Hepatic stellate cell (primary cell): ENCODE data around the gene FANCD2.
"Not testable (repeated sequence)": the region's sequence is repeated elsewhere in the genome, so short reads cannot be mapped to it uniquely, and the experiment has no call there.

Experiments
- DNase-seq: peaks from one replicate; pipeline ENCODE4 v3.0.0; 2011; ENCODE audit warnings: low spot score

The FANCD2 gene

GRCh38 chr3:10015461-10015904, 10.8 kb upstream of the FANCD2 start:
- peak; percentile 60 for DNase-seq

- DNase-seq = no peak
These were observed 8.5 kb upstream of the FANCD2 start for GRCh38 chr3:10017636-10018292.

- DNase-seq = not testable (repeated sequence)
These were observed 7.4 kb upstream of the FANCD2 start for GRCh38 chr3:10018806-10019205.

GRCh38 chr3:10019326-10019725, 6.9 kb upstream of the FANCD2 start:
- no peak for DNase-seq

GRCh38 chr3:10021856-10022775, 4.1 kb upstream of the FANCD2 start:
- no peak for DNase-seq

GRCh38 chr3:10023587-10024310, 2.5 kb upstream of the FANCD2 start:
- peak; percentile 71 for DNase-seq

GRCh38 chr3:10025205-10026083, 793 bp upstream of the FANCD2 start:
- no peak for DNase-seq

GRCh38 chr3:10041034-10041433, 14.8 kb downstream of the FANCD2 start:
- no peak for DNase-seq

GRCh38 chr3:10047876-10048275, 21.6 kb downstream of the FANCD2 start:
- DNase-seq = no peak

- DNase-seq = not testable (repeated sequence)
These were observed 26.8 kb downstream of the FANCD2 start for GRCh38 chr3:10053054-10053453.

- DNase-seq = no peak
These were observed 28.9 kb downstream of the FANCD2 start for GRCh38 chr3:10055097-10055496.

GRCh38 chr3:10070077-10070476, 43.8 kb downstream of the FANCD2 start:
- DNase-seq = not testable (repeated sequence)

GRCh38 chr3:10074666-10075065, 48.4 kb downstream of the FANCD2 start:
- no peak for DNase-seq

GRCh38 chr3:10081871-10082270, 55.6 kb downstream of the FANCD2 start:
- no peak for DNase-seq

- no peak for DNase-seq
These were observed 59.5 kb downstream of the FANCD2 start for GRCh38 chr3:10085738-10086137.

- no peak for DNase-seq
These were observed 62.0 kb downstream of the FANCD2 start for GRCh38 chr3:10088256-10088655.

GRCh38 chr3:10090179-10090578, 63.9 kb downstream of the FANCD2 start:
- no peak for DNase-seq

- not testable (repeated sequence) for DNase-seq
These were observed 64.5 kb downstream of the FANCD2 start for GRCh38 chr3:10090774-10091173.

GRCh38 chr3:10091387-10091786, 65.2 kb downstream of the FANCD2 start:
- DNase-seq = not testable (repeated sequence)

GRCh38 chr3:10093678-10094077, 67.4 kb downstream of the FANCD2 start:
- no peak for DNase-seq

GRCh38 chr3:10099041-10099440, 72.8 kb downstream of the FANCD2 start:
- DNase-seq = no peak

- no peak for DNase-seq
These were observed 80.7 kb downstream of the FANCD2 start for GRCh38 chr3:10106919-10107318.
